GM18520 (cell line): ENCODE data around the gene TCF3.
"Not testable (repeated sequence)": the region's sequence is repeated elsewhere in the genome, so short reads cannot be mapped to it uniquely, and the experiment has no call there.

Source experiments
- ATAC-seq: cut with Tn5 transposase; IDR thresholded peaks from one replicate; pipeline ENCODE4 v1.9.1; 2021; ENCODE audit not compliant: unreplicated experiment

Gene TCF3

DNA sequence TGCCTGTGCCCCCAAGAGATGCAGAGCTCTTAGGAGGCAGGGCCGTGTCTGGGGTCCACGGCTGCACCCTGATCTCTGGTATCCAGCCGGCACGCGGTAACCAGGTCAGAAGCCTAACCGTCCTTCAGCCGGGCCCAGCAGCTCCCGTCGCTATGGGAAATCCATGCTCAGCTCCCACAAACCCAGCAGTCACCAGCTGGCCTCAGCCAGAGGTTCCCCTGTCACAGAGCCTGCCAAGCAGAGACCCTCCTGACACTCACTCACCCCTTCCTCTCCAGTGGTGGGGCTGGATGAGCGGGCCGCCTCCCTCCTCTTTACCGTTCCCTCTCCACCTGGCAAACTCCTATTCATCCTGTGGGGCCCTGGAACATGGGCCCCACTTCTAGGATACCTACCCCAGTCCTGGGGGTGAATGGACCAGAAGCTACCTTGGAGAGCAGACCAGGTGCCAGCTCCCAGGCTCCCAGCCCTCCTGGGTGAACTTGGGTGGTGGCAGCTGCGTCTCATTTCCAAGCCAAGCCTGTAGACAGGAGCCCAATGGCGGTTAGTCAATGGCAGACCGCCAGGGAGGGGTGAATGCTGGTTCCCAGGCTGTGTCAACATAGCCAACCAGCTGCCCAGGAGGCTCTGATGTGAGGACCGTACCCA, 21.4 kb upstream of the TCF3 start:
- ATAC-seq: no peak

DNA sequence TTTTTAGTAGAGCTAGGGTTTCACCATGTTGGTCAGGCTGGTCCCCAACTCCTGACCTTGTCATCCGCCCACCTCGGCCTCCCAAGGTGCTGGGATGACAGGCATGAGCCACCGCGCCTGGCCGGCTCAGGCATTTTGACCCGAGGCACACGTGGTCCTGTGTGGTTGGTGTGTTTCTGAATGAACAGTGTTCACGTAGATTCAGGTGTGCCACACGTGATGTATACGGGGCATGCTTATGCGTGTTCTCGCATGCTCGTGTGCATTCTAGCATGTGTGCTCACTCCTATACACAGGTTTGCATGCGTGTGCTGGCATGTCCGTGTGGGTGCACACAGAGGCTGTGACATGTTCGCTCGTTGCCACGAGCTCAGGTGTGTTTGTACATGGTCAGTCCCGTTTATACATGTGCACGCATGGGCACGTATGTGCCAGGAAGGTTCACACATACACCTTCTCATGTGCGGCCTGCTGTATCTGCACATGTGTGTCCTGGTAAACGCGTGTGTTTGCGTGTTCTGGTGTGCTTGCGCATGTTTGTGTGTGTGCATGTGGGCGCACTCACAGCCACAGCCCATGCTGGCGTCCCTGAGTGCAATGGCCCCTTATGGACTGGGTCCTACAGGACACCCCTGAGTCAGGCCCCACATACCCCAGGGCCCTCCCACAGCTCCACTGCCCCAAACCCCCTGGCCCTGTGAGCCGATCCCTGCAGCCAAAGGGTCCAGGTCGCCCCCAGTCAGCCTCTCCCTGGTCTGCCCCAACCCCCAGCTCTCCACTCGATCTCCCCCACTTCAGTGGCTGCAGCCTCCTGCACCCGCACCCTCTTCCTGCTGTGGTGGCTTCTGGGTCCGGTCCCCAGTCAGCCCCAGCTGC, 20.6 kb upstream of the TCF3 start:
- no peak for ATAC-seq

DNA sequence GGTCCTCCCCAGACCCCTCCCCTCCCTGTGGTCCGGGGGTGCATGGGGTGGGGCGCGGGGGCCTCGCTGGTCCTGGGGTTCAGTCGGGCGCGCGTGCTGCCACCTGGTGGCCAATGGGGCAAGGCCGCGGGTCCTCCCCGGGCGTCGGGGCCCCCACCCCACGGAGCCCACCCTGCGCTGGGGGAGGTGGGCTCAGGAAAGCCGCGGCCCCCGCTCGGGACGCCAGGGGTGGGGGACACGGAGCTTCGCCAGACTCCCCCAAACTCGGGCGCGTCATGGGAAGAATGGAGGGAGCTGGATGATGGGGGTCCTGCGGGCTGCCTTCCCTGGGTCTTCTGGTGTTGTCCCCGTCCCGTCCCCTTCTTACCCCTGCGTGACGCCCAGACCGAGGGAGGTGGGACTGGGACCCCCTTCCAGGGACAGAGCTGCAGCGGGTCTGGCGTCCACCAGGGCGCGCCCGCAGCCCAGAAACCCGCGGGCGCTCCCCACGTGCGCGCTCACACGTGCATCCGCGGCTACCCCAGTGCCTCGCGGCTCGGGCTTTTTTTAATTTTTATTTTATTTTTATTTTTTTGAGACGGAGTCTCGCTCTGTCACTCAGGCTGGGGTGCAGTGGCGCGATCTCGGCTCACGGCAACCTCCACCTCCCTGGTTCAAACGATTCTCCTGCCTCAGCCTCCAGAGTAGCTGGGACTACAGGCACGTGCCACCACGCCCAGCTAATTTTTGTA, 19.8 kb upstream of the TCF3 start:
- no peak for ATAC-seq

DNA sequence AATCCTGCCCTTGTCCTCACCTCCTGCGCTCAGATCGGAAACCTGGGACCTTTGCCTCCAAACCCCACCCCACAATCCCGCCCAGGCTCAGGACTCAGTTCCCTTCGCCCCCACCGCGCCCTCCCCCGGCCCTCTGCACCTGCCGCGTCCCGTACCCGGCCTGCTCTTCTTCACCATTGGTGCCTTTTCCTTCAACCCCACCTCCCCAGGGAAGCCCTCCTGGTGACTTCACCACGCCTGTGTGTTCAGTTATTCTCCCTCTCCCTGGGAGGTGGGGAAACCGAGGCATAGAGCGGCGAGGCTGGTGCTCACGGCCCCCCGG, 19.3 kb upstream of the TCF3 start:
- no peak for ATAC-seq

DNA sequence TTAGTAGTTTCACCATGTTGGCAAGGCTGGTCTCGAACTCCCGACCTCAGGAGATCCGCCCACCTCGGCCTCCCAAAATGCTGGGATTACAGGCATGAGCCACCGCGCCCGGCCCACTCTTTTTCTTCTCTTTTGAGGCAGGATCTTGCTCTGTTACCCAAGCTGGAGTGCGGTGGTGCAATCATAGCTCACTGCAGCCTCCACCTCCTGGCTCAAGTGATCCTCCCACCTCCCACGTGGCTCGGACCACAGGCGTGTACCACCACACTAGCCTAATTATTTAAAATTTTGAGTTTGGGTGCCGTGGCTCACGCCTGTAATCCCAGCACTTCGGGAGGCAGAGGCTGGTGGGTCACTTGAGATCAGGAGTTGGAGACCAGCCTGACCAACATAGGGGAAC, 18.3 kb upstream of the TCF3 start:
- ATAC-seq: not testable (repeated sequence)

GRCh38 chr19:1668486-1669270, 16.3 kb upstream of the TCF3 start:
- ATAC-seq: peak; percentile 24

GRCh38 chr19:1668048-1668485, 15.7 kb upstream of the TCF3 start:
- ATAC-seq: no peak

DNA sequence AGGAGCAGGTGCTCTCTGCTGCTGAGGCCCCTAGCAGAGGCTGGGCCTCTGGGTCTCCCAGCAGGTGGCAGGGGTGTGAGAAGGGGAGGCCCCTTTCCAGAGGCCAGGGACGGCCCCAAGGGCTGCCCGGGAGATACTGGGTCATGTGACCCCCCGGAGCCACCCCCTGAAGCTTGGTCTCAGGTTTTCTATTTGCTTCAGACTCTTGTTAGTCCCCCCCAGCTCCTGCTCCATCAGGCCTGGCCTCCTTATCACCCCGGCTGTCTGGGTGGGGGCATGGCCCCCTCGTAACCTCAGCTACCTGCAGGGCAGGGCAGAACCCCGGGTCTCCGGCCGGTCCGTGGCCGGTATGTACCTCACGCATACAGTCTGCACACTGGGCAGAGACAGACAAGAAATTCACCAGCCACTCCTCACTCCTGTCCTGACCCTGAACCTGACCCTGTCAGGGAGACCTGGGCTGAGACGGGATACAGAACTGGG, 13.2 kb upstream of the TCF3 start:
- no peak for ATAC-seq

DNA sequence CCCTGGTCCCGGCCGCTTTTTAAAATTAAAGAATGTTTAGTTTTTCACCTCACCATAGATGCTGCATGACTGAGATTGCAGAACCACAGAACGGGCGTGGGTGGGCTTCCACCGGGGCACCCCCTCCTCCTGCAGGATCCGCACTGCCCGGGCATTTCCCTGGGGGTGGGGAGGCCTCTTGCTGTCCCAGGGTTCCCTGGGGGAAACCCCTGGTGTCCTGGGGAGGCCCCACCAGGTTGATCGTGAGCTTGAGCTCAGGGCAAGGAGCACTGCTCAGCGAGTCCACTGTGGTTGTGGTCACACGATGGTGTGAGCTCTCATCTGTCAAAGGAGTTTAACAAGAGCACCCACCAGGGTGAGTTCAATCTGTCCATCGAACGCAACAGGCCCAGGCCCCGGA, 11.4 kb upstream of the TCF3 start:
- no peak for ATAC-seq

DNA sequence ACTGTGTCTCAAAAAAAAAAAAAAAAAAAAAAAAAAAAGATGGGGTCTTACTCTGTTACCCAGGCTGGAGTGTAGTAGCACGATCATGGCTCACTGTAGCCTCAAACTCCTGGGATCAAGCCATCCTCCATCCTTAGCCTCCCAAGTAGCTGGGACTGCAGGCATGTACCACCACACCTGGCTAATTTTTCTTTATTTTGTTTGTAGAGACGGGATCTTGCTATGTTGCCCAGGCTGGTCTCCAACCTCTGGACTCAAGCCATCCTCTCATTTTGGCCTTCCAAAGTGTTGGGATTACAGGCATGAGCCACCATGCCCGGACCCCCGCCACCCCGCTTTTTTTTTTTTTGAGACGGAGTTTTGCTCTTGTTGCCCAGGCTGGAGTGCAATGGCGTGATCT, 10.8 kb upstream of the TCF3 start:
- ATAC-seq: not testable (repeated sequence)

- ATAC-seq: no peak
Observed at GRCh38 chr19:1661995-1662394, 9.6 kb upstream of the TCF3 start.

GRCh38 chr19:1659084-1659427, 6.6 kb upstream of the TCF3 start:
- no peak for ATAC-seq

- no peak for ATAC-seq
Observed at GRCh38 chr19:1658150-1659083, 6.0 kb upstream of the TCF3 start.

GRCh38 chr19:1657746-1658145, 5.3 kb upstream of the TCF3 start:
- ATAC-seq: no peak

GRCh38 chr19:1656988-1657536, 4.6 kb upstream of the TCF3 start:
- no peak for ATAC-seq

DNA sequence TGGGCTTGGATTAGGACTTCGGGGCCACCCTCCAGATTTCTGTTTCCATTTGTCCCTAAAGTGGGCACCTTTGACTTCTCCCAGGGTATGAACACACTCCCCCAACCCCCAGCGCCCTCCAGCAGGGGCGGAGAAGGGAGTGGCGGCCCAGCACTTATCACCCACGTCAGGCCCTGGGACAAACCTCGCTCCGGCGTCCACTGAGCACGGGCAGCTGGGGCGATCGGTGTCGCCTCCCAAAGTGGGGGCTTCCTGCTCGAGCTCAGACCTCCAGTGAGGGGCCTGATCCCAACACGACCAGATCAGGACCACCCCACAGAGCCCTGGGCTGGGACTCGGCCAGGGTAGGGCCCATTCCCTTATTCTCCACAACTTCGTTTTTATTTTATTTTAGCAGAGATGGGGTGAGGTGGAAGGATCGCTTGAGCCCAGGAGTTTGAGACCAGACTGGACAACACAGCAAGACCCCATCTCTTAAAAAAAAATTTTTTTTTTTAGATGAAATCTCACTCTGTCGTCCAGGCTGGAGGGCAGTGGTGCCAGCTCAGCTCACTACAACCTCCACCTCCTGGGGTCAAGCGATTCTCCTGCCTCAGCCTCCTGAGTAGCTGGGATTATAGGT, 3.7 kb upstream of the TCF3 start:
- no peak for ATAC-seq

DNA sequence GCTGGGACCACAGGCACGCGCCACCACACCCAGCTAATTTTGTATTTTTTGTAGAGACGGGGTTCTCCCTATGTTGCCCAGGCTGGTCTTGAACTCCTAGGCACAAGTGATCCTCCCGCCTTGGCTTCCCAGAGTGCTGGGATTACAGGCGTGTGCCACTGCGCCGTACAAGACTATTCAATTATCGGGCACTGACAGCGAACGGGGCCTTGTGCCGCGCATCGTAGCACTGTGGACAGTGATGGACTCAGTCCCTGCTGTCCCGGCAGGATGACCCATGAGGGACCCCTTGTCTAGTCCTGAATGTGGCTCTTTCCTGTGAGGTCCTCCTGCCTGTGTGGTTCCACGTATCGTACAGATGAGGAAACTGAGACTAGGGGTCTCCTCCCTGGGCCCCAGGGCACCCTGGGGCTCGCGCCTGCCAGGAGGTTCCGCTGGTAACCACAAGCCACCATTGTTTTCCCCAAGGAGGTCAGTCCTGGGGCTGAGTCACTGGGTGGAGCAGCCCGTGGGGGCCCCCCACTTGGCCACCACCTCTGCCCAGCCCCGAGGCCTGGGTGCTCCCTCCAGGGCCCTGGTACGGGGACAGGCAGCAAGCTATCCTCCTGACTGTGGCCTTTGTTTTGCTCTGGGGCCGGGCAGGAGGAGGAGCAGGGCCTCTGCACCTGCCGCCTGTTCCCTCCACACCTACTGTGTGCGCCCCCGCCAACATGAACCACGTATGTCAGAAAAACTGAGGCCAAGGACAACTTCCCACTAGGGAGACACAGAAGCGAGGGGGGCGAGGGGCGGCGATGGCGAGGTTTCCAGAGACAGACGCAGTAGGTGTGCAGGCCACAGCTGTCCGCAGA, 2.9 kb upstream of the TCF3 start:
- no peak for ATAC-seq

DNA sequence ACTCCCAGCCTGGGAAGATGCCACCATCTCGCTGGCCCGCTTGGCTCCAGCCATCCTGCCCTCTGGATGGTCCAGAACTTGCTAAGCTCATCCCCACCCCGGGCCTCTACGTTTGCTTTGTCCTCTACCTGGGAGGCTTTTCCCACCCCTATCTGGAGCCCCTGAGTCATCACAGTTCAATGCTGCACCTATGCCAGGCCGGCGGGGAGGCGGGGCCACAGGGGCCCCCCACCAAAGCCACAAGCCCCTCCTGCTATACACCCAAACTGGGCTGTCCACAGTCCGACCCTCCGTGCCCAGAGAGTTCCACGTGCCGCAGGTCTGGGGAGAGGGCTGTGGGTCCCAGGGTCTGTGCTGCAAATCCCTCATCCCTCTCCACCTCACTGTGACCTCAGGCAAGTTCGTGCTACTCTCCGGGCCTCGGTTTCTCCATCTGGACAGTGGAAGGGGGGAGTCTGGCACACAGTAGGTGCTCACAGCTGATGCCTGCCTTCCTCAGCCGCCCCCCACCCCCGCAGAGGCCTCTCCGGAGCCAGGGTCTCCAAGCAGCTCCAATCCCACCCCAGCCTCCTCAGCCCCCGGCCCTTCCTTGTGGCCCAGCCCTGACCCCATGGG, 1.9 kb upstream of the TCF3 start:
- no peak for ATAC-seq
